ENCODE results near the gene PTPRA.
"Not testable (repeated sequence)": the region's sequence is repeated elsewhere in the genome, so short reads cannot be mapped to it uniquely, and the experiment has no call there.

PTPRA gene

DNA sequence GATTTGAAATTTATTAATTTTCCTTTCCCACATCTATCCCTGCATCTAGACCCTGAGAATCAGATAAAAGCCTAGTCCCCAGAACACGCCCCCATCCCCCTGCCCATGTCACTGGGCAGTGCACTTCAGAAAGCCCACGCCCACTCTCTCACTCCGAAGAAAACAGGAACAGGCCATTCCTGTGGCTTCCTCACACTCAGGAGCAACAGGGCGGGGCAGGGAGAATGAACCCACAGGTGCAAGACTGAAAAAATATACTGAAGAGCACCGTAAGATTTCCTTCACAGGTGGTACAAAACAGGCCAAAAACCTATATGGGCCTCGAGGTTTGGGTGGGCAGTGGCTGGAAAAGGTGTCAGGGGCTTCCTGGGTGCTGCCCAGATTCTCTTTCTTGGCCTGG is 201.5 kb downstream of the PTPRA start:
- DNase-seq (ENCODE audit: low read depth in 2 of 2): no peak

- DNase-seq (ENCODE audit: low read depth in 2 of 2): not testable (repeated sequence)
These were observed 202.0 kb downstream of the PTPRA start for GRCh38 chr20:3075315-3075714.

GRCh38 chr20:3077618-3078134 is 204.4 kb downstream of the PTPRA start:
- DNase-seq (ENCODE audit: low read depth in 2 of 2): no peak

DNA sequence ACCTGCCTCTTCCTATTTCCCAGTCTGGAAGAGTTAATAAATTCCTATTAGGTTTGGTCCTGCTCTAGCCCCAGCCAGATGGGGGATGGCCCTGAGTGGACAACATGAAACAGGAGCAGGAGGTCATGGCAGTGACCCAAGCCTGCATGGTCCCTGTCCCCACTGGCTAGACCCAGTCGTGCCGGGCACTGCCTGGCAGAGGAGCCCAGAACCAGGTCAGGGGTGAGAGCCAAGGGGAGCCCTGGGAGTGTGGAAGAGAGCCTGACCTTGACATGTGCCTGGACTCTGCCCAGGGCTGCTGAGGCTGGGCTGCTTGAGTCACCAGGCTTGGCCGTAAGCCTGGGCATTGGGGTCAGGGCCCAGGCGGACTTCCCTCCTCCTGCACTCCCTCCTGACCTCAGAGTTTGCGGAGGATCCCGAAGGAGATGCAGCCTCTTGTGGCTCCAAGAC is 207.7 kb downstream of the PTPRA start:
- no peak for DNase-seq (ENCODE audit: low read depth in 2 of 2)

DNA sequence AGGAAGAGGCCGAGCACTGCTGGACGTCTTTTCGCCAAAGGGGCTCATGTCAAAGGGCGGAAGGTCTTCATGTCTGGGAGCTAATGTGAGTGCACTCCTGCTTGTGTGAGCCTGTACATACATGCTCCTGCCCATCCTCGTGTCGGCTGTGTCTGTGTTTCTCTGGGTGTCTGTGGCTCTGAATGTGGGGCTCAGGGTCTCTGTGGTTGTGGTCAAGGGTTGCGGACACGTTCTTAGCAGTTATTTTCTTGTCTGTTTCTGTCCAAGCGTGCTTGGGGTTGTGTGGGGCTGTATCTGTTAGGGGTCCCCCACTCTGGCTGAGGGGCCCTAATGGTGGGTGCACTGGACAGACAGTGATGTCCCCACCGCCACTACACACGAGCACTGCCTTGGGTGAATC is 208.4 kb downstream of the PTPRA start:
- no peak for DNase-seq (ENCODE audit: low read depth in 2 of 2)

DNA sequence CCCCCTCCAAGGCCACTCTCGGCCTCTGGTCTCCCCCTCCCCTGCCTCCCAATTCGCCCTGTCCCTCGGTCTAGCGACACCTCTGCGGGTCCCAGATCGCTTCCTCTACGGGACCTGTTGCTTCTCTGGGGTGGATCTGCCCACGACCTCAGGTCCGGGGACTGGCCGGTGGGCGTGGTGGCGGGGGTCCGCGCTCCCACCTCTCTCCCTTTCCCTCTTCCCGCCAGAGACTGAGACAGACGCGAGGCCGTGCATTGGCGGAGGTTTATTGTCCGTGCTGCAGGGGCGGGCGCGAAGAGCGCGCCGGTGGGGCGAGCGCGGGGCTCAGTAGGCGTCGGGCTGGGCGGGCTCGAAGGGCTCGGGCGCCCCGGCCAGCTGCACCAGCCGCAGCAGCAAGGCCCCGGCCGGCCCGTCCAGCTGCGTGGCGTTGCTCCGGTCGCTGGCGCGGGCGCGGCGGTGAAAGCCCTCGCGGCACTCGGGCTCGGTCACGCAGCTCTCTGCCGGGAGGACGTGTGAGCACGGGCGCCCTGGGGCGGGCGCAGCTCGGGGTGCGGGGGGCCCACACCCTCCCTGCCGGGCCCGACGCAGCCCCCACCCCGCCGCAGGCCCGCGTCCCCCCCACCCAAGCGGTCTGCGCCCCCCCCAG is 209.1 kb downstream of the PTPRA start:
- no peak for DNase-seq (ENCODE audit: low read depth in 2 of 2)

DNA sequence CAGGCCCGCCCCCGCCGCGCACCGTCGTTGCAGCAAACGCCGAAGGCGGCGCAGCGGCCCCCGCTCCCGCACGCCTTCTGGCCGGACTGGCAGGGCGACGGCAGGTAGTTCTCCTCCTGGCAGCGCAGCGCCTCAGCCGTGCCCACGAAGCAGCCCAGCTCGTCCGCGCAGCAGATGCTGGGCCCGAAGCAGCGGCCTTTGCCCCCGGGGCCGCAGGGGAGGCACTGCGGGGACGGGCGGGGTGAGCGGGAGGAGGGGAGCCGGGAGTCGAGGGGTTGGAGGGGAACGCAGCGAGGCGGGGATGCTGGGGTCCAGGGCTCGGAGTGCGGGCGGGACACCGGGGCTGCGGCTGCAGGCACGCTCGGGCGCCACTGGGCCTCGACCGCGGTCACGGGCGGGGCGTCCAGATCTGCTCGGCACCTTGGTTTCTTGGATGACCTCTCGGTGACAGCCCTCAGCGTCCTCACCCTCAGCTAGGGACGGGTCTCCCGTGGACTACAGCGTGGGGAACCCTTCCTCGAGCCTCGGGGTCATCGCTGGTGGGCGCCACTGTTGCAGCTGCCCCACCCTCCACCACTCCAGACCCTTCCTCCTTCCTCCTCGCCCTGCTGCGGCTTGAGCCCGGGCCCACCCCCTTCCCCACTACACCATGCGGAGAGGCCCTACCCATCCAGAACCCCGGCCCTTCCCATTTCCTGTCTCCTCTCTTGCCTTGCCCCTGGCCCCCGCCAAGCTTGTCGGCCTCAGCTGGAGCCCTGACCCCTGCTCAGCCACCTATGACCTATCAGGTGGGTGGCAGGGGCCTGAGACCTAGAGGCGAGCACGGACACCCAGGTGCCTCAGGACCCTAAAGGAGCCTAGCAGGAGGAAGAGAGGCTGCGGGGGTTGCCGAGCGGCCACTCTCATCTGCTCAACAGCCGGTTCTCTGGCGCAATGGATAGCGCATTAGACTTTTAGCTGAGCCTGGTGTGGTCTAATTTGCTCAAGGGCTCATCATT is 210.0 kb downstream of the PTPRA start:
- no peak for DNase-seq (ENCODE audit: low read depth in 2 of 2)

GRCh38 chr20:3084283-3084985 is 211.2 kb downstream of the PTPRA start, which contains the start of gene AVP:
TSS of gene AVP (minus strand) at chr20:3084724. CDS start at chr20:3084674, 50 bp downstream.
- no peak for DNase-seq (ENCODE audit: low read depth in 2 of 2)

DNA sequence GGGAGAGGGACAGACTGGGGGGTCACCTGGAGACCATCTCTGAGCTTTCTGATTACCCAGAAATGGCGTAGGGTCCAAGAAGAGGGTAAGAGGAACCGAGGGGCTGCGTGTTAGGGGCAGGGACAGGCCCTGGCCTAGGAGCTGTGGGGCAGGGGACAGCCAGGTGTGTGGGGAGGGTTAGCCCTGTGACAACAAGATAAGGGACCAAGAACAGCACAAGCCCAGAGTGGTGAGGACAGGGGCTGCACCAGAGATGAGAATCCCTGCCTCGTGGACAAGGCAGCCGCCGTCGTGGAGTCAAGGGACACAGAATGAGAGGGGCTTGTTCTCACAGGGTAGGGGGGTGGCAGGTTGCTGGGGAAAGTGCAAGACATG is 211.7 kb downstream of the PTPRA start:
- DNase-seq (ENCODE audit: low read depth in 2 of 2): no peak

DNA sequence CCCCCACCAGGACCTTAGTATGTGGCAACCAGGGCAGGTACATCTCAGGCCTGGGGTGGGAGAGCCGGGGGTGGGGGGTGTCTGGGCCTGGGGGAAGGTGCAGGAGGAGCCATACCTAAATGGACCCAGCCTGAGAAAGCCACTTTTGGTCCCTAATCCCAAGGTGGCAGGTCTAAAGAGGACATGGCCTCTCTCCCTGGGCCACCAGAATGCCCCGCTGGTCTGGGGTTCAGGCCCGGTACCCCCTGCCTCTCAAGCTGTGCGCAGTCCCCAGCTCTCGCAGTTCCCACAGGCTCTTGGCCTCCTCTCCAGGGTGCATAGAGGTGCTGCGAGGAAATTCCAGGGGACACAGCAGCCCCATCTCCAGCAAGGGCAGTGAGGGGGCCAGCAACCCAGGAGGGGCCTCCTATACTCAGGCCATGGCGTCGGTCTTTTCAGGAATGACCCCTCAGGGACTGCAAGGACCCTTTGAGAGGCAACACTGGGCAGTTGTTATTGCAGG is 212.3 kb downstream of the PTPRA start:
- no peak for DNase-seq (ENCODE audit: low read depth in 2 of 2)

DNA sequence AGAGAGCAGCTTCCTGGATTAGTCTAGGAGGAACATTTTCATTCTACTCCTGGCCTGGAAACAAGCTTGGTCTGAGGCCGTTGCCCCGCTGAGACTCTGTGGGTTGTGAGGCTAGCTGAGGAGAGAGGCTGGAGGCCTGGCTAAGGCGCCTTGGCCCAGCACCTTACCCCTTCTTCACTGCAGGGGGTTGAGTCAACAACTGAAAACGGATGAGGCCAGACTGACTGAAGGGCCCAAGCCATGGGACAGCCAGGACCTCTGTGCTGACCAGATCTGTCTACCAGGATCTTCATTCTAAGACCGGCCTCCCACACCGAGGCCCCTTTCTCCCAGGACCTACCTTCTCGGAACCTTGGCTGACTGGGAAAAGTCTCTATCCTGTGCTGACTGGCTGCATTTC is 214.8 kb downstream of the PTPRA start:
- no peak for DNase-seq (ENCODE audit: low read depth in 2 of 2)
